ENCODE results near the gene RUFY4.
"Not testable (repeated sequence)": the region's sequence is repeated elsewhere in the genome, so short reads cannot be mapped to it uniquely, and the experiment has no call there.

RUFY4 gene

DNA sequence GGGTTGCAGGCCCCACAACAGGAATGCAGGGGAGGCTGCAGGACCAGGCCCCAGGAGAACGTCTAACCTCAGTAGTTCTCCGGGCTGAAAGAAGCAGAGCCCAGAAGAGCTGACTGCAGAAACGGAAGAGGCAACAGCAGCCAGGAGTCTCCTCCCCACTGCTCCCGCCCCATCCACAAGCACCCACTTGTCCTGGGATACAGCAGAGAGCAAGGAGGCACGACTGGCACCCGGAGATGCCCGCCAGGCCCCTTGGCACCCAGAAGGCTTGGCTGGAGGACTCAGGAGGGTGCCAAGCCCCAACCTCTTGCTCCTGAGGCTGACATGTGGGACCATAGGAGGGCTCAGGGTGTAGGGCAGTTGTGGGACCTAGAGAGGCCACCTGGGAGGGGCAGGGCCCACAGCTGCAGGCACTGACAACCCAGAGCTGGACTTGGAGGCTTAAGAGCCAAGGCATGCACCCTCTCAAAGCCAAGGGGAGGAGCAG, 37.2 kb upstream of the RUFY4 start:
- no peak for DNase-seq

DNA sequence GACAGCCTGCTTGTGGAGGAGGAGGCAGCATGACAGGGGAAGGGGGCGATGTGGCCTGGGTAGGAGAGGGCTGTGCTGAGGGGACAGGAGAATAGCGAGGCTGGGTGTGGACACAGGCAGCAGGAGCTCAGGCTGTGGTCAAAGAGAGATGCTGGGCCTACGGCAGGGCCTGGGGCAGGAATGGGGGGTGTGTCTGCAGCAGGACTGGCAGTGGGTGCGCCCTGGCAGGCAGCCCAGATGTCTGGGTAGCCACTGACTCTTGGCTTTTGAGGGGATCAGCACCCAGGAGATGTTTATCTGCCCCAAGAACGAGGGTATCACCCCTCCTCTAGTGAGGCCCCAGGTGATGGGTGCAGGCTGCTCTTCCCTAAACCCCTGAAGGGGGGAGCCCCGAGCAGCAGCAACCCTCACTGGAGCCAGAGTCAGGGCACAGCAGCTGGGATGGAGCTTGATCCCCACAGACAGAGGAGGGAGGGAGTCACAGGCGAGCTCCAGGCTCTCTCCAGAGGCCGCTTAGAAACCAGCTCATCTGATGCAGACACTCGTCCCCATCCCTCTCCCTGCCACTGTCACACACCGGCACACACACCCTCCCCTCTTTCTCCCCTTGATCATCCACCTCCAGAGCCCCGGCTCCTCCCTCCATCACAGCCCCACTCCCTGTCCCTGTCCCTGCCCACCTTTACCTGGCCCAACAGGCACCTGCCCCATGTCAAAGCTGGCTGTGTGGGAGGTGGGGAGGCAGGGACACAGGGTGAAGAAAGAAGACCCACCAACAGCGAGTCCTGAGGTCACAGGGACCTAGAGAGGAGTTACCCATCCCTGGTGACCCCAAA, 36.5 kb upstream of the RUFY4 start:
- no peak for DNase-seq

DNA sequence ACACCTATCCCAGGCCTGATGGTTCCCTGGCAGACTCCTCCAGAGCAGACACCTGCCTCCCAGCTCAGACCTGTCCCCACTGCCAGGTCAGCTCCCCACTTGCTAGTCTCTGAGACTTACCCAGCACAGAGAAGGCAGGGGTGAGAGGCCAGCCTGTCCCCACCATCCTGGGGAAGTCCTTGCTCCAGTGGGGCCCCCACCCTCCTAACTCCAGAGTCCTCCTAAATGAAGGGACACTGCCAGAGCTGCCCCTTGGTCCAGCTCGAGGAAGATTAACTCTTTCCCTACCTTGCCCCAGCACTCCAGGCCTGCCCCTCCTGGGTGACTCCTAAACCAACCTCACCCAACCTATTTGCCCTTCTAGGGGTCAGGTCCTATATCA, 35.9 kb upstream of the RUFY4 start:
- DNase-seq = no peak

DNA sequence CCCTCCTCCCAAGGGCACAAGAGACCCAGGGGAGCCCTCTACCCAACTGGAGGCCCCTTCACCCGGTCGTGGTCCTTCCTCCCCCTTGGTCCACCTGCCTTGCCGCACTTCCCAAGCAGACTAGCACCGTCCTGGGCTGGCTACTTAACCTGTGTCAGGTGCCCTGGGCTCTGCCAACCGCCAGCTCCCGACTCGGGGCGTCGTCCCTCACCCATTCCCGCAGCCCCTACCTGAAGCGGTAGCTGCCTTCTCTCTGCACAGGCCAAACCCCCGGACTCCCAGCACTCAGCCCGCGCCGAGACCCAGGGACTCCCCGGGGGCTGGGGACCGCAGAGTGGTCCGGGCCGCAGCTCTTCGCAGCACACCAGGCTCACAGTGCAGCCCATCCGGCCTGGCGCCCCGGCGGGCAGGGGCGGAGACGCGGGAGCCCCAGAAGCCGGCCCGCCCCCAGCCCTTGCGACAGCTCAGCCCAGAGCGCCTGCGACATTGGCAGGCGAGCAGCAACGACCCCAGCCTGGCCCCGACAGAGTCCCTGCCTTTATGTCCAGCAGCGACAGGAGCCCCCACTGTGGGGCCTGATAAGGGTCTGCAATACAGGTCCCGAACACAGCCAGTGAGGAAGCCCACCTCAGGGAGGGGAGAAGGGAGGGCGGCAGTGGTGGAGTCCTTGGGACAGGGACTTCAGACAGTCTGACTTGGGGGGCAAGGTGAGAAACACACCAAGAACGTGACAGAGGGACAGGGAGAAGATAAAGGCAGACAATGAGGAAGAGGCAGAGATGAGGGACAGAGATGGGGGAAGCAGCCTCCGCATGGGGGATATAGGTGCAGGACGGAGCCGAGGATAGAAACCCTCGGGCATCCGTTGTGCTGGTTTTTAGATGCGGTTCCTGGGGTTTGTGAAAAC, 35.2 kb upstream of the RUFY4 start:
- no peak for DNase-seq

DNA sequence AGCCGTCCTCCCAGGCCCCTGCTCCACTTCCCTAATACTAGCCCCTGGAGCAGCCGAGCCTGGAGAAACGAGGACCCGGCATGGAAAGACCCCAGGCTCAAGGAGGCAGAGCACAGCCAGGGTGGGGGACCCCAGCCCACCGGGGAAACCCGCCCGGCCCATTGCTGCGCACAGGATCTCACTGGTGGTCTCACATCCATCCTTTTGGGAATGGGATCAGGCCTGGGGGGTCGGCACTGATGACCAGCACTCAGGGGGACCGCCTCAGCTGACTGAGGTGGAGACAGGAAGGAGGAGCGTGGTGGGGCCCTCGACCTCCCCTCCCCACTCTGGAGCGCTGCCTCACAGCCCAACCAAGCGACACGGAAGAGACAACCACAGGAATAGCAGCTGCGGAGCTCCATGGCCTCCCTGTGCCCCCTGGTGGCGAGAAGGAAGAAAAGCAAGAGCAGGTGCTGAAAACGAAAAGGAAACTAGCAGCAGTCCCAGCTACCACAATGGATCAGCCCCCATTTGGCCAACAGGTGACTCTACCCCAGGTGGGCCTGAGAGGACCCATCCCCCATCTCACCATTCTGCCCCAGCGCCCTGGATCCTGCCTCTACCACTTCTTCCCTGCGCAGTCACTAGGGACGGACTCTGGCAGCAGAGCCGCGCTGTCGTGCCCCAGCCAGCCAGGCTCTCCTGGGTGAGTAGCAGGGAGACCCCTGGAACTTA, 34.4 kb upstream of the RUFY4 start:
- peak; percentile 15 to 27 for DNase-seq

DNA sequence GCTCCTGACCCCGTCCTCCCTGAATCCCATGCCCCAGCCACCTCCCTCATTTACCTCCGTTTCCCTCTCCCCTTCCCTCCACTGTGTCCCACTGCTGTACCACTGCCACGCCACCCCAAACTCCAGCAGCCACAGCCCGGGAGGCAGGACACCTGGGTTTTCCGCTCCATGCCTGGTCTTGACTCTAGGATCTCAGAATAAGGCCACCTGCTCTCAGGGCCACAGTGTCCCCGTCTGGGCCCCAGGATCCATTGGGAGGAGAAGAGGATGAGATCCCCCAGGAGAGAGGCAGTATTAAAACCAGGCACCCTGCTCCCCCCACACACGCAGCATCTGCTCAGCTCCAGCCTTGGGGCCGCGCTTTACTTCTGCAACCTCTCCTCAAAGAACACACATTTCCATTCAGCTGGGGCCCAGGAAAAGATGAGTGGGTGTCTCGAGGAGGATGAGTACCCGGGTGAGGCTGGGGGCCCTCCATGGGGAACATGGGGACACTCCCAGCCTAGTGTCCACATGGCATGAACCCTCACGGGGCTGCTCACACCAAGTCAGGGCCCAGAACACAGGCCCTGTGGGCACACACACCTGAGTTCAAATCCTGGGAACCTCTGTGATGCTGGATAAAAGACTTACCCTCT, 33.5 kb upstream of the RUFY4 start:
- DNase-seq = no peak

DNA sequence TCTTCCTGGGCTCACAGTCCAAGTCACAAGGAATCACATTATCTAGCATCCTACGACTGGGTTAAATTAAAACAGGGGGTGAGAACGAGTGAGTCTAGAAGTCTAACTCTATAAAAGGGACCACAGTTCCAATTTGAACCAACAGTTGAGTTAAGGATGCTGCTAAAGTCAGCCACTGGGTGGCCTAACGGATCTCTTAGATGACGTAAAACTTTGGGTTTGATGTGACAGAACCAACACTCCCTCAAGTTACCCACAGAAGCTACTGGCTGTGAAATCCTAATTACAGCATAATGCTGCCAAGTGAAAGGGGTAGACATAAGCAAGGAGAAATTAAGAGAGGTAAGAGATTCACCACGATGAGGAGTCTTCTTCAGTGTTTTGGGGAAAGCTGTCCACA, 32.7 kb upstream of the RUFY4 start:
- no peak for DNase-seq

DNA sequence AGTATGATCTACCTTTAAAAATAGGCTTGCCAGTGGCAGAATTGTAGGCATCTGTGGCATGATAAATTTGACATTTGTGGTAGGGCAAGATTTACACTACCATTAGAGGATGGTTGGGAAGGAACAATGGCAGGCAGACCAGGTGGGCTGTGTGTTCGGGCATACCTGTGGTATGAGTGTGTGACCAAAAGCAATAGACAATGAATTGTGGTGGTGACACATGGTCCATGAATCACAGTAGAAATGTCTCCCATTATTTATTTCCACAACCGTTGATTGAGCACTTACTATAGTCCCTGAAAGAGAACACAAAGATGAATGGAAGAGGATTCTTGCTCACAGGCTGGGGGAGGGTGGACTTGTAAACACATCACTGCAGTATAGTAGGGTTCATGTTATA, 29.9 kb upstream of the RUFY4 start:
- DNase-seq = no peak

DNA sequence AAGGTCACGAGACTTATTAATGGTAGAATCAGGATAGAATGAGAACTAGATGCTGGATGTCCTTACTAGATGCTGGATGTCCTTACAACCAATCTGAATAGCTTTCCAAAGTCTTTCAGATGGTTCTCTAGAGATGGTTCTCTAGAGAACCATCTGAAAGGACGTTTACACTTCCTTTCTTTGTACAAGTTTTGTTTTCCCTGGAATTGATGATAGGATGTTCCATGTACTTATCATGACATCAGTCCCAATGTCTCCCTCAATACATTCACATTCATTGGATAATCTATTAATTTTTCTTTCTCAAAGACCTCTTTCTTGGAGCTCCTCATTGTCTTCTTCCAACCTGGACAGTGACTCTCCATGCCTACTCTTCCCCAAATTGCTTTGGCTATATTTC, 28.2 kb upstream of the RUFY4 start:
- DNase-seq = no peak

DNA sequence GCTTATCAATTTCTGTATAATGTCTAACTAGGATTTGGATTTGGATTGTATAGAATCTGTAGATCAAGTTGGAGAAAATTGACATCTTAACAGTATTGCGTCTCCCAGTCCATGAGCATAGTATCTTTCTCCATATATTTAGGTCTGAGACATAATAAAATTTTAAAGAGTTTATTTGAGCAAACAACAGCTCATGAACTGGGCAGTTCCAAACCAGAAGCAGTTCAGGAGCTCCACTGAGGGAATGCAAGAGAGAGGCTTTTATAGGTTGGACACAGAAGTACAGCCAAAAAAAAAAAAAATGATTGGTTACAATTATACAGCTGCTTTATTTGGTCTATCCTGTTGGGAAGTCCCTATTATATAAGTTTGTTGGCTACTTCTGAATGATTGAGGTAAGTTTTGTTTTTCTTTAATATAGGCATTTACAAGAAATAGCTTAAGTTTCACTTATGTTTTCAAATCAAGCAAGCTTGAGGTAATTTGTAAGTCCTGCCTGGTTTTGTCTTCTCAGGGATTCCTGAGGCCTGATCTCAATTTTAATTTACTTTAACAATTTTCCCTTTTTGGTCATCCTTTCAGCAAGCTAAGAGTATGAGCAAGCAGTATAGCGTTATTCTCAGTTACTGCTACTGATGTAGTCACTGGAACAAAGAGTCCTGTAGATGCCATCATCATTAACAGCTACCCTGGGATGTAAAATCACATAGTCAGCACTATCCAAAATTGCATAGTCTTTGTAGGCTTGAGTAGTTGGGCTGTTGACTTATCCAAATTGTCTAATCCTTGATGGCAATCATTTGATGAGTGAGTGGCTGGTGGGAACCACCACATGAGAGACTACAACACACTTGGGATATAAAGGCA, 27.5 kb upstream of the RUFY4 start:
- DNase-seq = no peak

DNA sequence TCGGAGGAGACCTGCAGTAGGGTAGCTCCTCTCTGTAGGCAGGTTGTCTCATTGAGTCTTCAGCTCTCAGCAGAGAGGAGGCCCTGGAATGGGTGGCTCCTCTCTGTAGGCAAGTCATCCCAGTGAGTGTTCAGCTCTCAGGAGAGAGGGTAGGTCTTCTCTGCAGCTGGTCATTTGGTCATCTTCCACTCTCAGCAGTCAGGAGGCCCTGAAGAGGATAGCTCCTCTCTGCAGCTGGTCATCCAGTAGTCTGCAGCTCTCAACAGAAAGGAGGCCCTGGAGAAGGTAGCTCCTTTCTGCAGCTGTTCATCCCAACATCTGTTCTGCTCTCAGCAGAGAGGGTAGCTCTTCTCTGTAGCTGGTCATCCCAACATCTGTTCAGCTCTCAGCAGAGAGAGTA, 26.0 kb upstream of the RUFY4 start:
- no peak for DNase-seq

DNA sequence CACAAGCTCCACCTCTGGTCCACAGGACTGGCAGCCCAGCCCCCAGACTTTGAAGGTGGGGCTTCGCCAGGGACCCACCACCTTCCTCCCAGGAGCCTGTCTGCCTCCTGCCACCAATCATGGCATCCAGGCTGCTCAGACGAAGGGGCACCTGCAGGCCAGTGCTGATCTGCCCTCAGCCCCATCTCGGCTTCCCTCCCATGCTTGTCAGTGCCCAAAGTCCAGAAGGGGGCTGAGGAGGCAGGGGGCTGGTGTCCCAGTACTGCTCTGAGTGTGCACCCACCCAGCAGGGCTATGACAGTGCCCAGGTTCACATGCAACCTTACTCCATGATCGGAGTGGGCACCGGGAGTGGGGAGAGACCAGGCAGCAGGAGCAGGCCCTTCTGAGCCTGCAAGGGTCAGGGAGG, 25.3 kb upstream of the RUFY4 start:
- no peak for DNase-seq

DNA sequence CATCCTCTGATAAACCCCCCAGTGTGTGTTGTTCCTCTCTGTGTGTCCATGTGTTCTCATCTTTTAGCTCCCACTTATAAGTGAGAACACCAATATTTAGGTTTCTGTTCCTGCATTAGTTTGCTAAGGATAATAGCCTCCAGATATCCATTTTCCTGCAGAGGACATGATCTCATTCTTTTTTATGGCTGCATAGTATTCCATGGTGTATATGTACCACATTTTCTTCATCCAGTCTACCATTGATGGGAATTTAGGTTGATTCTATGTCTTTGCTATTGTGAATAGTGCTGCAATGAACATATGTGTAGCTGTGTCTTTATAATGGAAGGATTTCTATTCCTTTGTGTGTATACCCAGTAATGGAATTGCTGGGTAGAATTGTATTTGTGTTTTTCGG, 24.5 kb upstream of the RUFY4 start:
- not testable (repeated sequence) for DNase-seq

DNA sequence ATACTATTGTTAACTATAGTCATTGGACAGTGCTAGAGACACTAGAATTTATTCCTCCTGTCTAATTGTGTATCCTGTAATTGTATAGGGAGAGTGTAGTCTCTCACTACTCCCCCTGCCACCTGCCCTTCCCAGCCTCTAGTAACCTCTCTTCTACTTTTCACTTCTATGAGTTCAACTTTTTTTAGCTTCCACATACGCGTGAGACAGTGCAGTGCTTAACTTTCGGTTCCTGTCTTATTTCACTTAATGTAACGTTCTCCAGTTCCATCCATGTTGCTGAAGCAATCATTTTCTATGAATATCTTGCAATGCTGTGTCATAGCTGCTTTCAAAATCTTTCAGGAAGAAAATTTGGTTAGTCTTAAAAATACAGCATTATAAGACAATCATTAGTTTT, 22.8 kb upstream of the RUFY4 start:
- no peak for DNase-seq

DNA sequence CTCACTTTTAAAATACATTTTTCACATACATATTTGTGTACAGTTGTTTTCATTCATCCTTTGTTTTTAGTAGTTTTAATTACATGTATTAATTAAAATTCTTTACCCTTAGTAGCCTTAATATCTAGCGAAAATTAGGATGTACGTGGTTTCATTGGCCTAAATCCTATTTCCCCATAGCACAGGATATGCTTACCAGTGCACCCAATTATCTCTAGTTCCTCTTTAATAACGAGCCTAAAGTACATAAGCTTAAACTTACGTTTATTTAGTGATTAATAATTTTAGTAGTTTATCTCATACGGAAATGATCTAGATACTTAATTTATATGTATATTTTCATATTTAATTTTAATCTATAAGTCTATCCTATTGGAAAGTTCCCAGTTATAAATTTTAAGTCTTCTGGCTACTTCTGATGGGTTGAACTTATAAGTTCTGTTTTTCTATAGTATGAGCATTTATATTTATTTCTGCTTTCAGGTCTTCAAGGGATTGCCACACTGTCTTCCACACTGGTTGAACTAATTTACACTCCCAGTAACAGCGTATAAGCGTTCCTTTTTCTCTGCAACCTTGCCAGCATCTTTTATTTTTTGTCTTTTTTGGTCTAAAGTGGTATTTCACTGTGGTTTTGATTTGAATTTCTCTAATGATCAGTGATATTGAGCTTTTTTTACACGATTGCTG, 21.4 kb upstream of the RUFY4 start:
- no peak for DNase-seq

DNA sequence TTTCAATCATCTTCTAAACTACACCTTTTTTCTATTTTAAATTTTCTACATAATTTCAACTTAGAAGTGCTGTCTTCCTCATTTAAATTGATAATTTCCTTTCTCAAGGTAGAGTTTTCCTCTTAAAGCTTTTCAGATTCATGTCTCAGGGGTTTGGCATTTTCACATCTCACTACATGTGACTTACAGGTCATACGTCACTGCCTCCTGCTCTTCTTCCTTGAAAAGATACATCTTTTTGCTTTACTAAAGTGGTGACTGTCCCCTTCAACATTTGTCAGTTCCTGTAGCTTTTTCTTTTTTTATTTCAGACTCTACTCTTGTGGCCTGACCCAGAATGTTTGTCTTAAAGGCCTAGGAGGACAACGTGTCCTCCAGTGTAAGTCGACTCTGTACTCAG, 17.1 kb upstream of the RUFY4 start:
- no peak for DNase-seq

DNA sequence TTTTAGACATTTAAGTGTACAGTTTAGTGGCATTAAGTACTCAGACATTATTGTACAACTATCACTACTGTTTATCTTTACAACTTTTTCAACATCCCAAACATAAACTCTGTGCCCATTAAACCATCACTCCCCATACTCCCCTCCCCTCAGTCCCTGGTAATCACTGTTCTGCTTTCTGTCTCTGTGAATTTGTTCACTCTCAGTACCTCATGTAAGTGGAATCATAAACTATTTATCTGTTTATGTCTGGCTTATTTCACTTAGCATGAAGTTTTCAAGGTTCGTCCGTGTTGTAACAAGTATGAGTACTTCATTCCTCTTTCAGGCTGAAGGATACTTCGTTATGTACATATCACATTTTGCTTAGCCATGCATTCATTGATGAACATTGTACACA, 9.8 kb upstream of the RUFY4 start:
- no peak for DNase-seq

DNA sequence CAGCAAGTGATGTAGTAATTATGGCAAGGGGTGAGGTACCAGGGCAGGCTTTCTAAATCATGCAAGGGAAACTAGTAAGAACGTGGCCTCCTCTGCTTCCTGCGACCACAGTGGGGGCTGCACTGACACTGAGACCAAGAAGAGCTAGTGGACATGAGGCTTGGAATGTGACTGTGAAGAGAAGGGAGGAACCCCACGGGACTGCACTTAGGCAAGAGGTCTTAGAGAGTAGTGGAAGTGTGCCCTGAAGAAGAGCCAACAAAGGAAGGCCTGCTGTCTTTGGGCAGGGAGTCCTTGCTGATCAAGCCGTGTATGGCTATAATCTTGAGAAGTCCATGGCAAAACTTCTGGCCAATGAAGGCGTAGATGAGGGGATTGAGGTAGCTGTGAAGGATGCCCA, 8.9 kb upstream of the RUFY4 start:
- no peak for DNase-seq

DNA sequence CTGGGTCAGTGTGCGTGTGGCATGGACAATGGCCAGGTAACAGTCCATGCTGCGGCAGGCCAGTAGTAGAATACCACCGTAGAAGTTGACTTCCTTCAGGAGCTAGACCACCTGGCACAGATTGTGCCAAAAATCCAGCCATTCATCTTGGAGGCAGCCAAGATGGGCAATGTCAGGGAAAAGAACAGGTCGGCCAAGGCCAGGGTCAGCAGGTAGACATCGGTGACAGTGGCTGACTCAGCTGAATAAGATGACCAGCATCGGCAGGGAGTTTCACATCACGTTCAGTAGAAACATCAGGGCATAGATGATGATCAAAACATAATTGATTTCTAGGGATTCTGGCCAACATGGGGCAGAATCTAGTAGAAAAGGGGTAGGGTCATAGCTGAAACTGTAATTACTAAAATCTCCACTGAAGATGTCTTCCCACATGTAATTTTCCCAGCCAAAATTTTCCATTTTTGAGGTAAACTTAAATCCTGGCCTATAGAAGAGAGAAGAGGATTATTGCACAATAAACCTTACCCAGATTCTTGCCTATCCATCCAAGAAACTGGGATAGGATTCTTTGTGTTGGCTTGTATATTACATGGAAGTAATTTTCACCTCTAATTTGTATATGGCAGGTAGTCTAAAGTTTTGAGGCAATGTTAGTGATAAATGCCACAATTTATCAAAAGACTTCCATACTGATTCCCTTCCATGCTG, 7.9 kb upstream of the RUFY4 start:
- no peak for DNase-seq

DNA sequence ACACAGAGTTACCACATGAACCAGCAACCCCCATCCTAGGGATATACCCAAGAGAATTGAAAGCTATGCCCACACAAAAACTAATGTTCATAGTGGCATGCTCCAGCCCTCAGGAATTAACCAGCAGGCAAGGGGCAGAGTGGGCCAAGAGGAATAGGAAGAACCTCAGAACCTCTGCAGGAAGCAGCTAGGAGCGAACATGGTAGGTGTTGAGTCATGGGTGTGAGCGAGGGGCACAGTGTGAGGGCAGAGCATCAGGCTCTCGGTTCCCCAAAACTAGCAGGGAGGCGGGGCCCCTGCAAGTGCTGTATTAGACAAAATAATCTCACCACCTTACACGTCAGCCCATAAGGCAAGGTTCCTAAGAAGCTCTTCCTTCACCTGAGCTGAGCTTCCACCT, 5.6 kb upstream of the RUFY4 start:
- no peak for DNase-seq

DNA sequence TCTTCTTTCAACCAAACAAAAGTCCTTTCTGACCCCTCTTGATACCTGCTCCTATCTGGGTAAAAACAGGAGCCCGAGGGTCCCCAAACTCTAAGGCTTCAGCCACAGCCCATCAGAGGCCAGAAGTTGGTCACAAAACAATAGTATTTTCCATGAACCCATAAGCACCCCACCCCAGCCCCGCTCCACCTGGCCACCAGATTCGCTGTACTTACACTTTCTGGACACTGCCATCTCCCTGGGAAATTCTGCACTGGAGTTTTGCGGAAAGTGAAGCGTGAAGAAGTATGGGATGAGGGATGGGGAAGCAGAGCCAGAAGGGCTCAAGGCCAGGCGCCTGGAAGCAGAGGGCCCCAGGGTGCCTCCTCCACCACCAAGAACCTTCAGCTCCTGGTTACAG, 5.2 kb upstream of the RUFY4 start:
- DNase-seq = no peak

All from NCI-H1930 (cell line).